GM23248 (cell line): ENCODE measurements around the gene TIA1.

Source experiments
- EZH2 ChIP-seq: fragments of 200-600 bp; sonication (generic); IDR thresholded peaks from 2 replicates; pipeline ENCODE4 v1.6.1; 2018; ENCODE audit warnings: antibody characterized with exemption, mild to moderate bottlenecking; ENCODE audit not compliant: insufficient read depth, poor library complexity, severe bottlenecking
- EZH2phosphoT487 ChIP-seq: fragments of 200-600 bp; sonication (generic); IDR thresholded peaks from 2 replicates; pipeline ENCODE4 v1.6.1; 2018; ENCODE audit warnings: antibody characterized with exemption, moderate library complexity, mild to moderate bottlenecking, low read depth; ENCODE audit not compliant: insufficient read depth

GRCh38 chr2:70248181-70248847 lies at the start of gene TIA1:
- TF ChIP-seq EZH2: no peak
- TF ChIP-seq EZH2phosphoT487: no peak
